ENCODE measurements around the gene DYNLT5. TPM values are rescaled to one million over a fixed set of nuclear protein-coding genes. Genes with fewer than 3 reads are reported as not detected.

The DYNLT5 gene
- polyA plus RNA-seq, 1 of the 3 experiments (the other 2 are of a cell fraction), result not detected

- no peak for DNase-seq
- peaks cover 5 to 29% of the 10 kb centered on the region in 2 experiments; a peak in 3 of 4 replicates for H3K4me1 ChIP-seq (ENCODE audit: control insufficient read depth in 1 of 2, insufficient read depth in 2 of 2, low read depth in 1 of 2, low read length in 1 of 2)
- H3K36me3 ChIP-seq (replicated peaks in 1 of 2; ENCODE audit: control insufficient read depth in 1 of 2, insufficient read depth in 2 of 2, low read length in 1 of 2), result peaks cover 0 to 14% of the 10 kb centered on the region in 2 experiments
- no peak overlapping the region for H3K4me3 ChIP-seq (ENCODE audit: low read depth in 2 of 2, low read length in 1 of 2)
- POLR2A ChIA-PET, result no interaction called here
- H3K27ac ChIP-seq (ENCODE audit: low read depth in 2 of 2, low read length in 1 of 2), result peak overlapping the region in 1 of 2 experiments; percentile 47; a peak in 2 of 4 replicates
- no peak overlapping the region for H2AFZ ChIP-seq (ENCODE audit: low read depth)
- CTCF ChIA-PET, result interaction anchor here (2.6 kb wide), 1 partner anchor 283 kb away, joined by 9 read pairs; no protein-coding TSS in a partner anchor
- peaks cover 21% of the 10 kb centered on the region for H3F3A ChIP-seq (replicated peaks; ENCODE audit: insufficient read depth)
- TF ChIP-seq NFIC (IDR thresholded peaks at IDR 0.05; ENCODE audit: borderline replicate concordance) (peak; percentile 34; the same call in 1 of the 2 replicates), TCF12 (IDR thresholded peaks at IDR 0.05) (peak; percentile 40; the same call in 1 of the 2 replicates), PBX3 (IDR thresholded peaks at IDR 0.05) (peak; percentile 45), FOXJ3 (CRISPR knock-in tag; IDR thresholded peaks at IDR 0.05) (no peak)
- no peak overlapping the region for H3K9ac ChIP-seq
- H4K20me1 ChIP-seq (ENCODE audit: insufficient read depth), result no peaks in the 10 kb centered on the region
- no peaks in the 10 kb centered on the region for H3K79me2 ChIP-seq (ENCODE audit: insufficient read depth)
- H3K27me3 ChIP-seq (ENCODE audit: insufficient read depth), result no peaks in the 10 kb centered on the region
- no peaks in the 10 kb centered on the region for H3K9me3 ChIP-seq
- WGBS (ENCODE audit: low lambda C conversion rate), result 59% methylated on average over 6 of the region's 6 CpGs
- no peaks in the 10 kb centered on the region for H3K9me2 ChIP-seq
- H3K4me2 ChIP-seq, result no peak overlapping the region
These were observed 23.1 kb upstream of the DYNLT5 start for GRCh38 chr1:66729119-66729518.

DNA sequence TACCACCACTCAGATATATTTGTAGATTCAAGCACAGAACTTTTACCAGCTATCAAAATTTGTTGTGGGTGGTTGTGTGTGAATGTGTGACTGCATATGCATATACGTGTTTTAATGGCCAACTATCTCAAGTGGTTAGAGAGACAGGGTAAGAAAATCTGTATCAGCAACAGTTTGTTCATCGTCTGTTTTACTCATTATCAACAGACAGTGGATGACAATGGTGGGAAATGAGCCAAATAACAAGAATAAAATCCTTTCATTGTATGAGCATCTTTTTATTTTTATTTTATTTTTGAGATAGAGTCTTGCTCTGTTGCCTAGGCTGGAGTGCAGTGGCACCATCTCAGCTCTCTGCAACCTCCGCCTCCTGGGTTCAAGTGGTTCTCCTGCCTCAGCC lies 22.7 kb upstream of the DYNLT5 start:
- no peak overlapping the region for H2AFZ ChIP-seq (ENCODE audit: low read depth)
- no peaks in the 10 kb centered on the region for H3K27me3 ChIP-seq (ENCODE audit: insufficient read depth)
- no peaks in the 10 kb centered on the region for H3K9me3 ChIP-seq
- no peak overlapping the region for H3K4me2 ChIP-seq
- POLR2A ChIA-PET, result no interaction called here
- peaks cover 5 to 24% of the 10 kb centered on the region in 2 experiments; a peak in 3 of 4 replicates for H3K4me1 ChIP-seq (ENCODE audit: control insufficient read depth in 1 of 2, insufficient read depth in 2 of 2, low read depth in 1 of 2, low read length in 1 of 2)
- 90% methylated on average over 3 of the region's 3 CpGs for WGBS (ENCODE audit: low lambda C conversion rate)
- H3K4me3 ChIP-seq (ENCODE audit: low read depth in 2 of 2, low read length in 1 of 2), result no peak overlapping the region
- no peak for DNase-seq
- H3F3A ChIP-seq (replicated peaks; ENCODE audit: insufficient read depth), result peaks cover 21% of the 10 kb centered on the region
- peaks cover 0 to 14% of the 10 kb centered on the region in 2 experiments for H3K36me3 ChIP-seq (replicated peaks in 1 of 2; ENCODE audit: control insufficient read depth in 1 of 2, insufficient read depth in 2 of 2, low read length in 1 of 2)
- H3K9me2 ChIP-seq, result no peaks in the 10 kb centered on the region
- H4K20me1 ChIP-seq (ENCODE audit: insufficient read depth), result no peaks in the 10 kb centered on the region
- peak overlapping the region in 1 of 2 experiments; percentile 47; a peak in 2 of 4 replicates for H3K27ac ChIP-seq (ENCODE audit: low read depth in 2 of 2, low read length in 1 of 2)
- no peak overlapping the region for H3K9ac ChIP-seq
- CTCF ChIA-PET, result interaction anchor here (2.6 kb wide), 1 partner anchor 283 kb away, joined by 9 read pairs; no protein-coding TSS in a partner anchor
- H3K79me2 ChIP-seq (ENCODE audit: insufficient read depth), result no peaks in the 10 kb centered on the region
- TF ChIP-seq, protein P1, sequence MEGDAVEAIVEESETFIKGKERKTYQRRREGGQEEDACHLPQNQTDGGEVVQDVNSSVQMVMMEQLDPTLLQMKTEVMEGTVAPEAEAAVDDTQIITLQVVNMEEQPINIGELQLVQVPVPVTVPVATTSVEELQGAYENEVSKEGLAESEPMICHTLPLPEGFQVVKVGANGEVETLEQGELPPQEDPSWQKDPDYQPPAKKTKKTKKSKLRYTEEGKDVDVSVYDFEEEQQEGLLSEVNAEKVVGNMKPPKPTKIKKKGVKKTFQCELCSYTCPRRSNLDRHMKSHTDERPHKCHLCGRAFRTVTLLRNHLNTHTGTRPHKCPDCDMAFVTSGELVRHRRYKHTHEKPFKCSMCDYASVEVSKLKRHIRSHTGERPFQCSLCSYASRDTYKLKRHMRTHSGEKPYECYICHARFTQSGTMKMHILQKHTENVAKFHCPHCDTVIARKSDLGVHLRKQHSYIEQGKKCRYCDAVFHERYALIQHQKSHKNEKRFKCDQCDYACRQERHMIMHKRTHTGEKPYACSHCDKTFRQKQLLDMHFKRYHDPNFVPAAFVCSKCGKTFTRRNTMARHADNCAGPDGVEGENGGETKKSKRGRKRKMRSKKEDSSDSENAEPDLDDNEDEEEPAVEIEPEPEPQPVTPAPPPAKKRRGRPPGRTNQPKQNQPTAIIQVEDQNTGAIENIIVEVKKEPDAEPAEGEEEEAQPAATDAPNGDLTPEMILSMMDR (IDR thresholded peaks at IDR 0.05), result no peak

GRCh38 chr1:66730462-66730861 lies 21.8 kb upstream of the DYNLT5 start:
- H4K20me1 ChIP-seq (ENCODE audit: insufficient read depth), result no peaks in the 10 kb centered on the region
- H3K27me3 ChIP-seq (ENCODE audit: insufficient read depth), result no peaks in the 10 kb centered on the region
- POLR2A ChIA-PET, result no interaction called here

More at GRCh38 chr1:66730462-66730861, 21.8 kb upstream of the DYNLT5 start:
- Histone ChIP-seq H3K27ac (ENCODE audit: low read depth in 2 of 2, low read length in 1 of 2) (no peak overlapping the region), H3K4me1 (ENCODE audit: control insufficient read depth in 1 of 2, insufficient read depth in 2 of 2, low read depth in 1 of 2, low read length in 1 of 2) (peaks cover 5 to 22% of the 10 kb centered on the region in 2 experiments; a peak in 3 of 4 replicates), H3F3A (replicated peaks; ENCODE audit: insufficient read depth) (peaks cover 21% of the 10 kb centered on the region), H3K36me3 (replicated peaks in 1 of 2; ENCODE audit: control insufficient read depth in 1 of 2, insufficient read depth in 2 of 2, low read length in 1 of 2) (peaks cover 0 to 14% of the 10 kb centered on the region in 2 experiments), H3K4me2 (no peak overlapping the region), H2AFZ (ENCODE audit: low read depth) (no peak overlapping the region), H3K4me3 (ENCODE audit: low read depth in 2 of 2, low read length in 1 of 2) (no peak overlapping the region), H3K9ac (no peak overlapping the region), H3K79me2 (ENCODE audit: insufficient read depth) (no peaks in the 10 kb centered on the region), H3K9me2 (no peaks in the 10 kb centered on the region), H3K9me3 (no peaks in the 10 kb centered on the region)
- 89% methylated on average over 2 of the region's 2 CpGs for WGBS (ENCODE audit: low lambda C conversion rate)
- TF ChIP-seq GABPA (IDR thresholded peaks at IDR 0.05; ENCODE audit: low read depth), result no peak
- CTCF ChIA-PET, result no interaction called here
- no peak for DNase-seq
